ENCODE measurements around the gene NOL9.
"Not testable (repeated sequence)": the region's sequence is repeated elsewhere in the genome, so short reads cannot be mapped to it uniquely, and the experiment has no call there.

The NOL9 gene
- total RNA-seq: 81.9 to 91.9 (median 90.8) reads per million in 4 experiments

DNA sequence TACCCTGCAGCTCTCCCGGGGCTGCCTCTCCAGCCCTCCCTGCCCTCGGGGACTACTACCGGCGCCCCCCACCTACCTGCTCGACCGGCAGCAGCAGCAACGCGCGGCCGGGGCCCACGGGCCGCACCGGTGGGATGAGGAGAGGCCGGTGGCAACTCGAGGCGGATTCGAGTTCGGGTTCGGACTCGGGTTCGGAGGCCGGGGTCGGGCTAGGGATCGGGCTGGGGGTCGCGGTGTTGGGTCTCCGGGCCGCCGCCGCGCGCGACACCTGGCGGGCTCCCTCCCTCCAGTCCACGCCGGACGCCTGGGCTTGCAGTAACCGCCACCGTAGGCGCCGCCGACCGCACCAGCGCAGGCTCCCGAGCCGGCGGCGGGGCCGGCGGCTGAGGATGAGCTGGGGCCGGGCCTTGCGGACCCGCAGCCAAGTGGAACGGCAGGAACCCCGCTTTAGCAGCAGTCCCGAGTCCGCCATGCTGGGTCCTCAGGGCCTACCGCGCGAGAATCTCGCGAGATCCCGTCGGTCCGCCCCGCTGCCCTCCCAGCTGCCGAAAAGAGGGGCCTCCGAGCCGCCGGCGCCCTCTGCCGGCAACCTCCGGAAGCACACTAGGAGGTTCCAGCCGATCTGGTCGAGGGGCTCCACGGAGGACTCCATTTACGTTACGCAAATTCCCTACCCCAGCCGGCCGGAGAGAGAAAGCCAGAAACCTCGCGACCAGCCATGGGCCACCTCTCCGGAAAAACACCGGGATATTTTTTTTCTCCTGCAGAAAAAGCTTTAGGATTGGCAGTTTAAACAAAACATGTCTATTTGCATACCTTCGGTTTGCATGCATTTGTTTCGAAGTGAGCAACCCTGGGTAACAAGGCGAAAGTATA, at the start of gene NOL9:
Gene NOL9 (minus strand): TSS at position 483 of the 876 bp plus-strand sequence. CDS start 11 bp downstream, at position 472.
- DNase-seq: peak; percentile 93

- DNase-seq: peak; percentile 38
Measured at GRCh38 chr1:6603238-6603914, 49.1 kb upstream of the NOL9 start.

DNA sequence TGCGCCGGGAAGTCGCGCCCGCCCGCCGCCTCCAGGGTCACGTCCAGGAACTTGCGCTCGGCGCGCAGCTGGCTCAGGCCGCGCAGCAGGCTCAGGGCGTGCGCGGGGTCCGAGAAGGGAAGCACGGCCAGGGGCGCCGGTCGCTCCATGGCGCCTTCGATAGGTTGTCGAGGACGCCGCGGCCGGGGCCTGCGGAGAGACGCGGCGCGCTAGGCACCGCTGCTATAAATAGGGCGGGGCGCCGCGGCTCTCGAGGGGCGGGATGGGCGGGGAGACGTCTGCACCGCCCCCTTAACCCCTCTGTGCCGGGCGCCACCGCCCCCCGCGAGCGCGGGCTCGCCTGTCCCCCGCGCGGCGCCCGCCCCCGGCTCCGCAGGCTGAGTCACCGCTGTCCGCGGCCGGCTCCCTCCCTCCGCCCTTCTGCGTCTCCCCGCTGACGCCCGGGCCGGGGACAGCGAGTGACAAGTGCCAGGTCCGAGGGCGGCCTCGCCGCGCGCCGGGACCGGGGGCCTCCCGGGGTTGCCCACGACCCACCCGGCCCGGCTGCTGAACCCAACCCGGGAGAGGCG, 48.4 kb upstream of the NOL9 start, which contains the start of gene KLHL21:
Gene KLHL21 (minus strand): TSS at position 201 of the 569 bp plus-strand sequence. CDS start 52 bp downstream, at position 149.
- DNase-seq: peak; percentile 72

GRCh38 chr1:6601923-6602668, 47.8 kb upstream of the NOL9 start:
- DNase-seq: no peak

- peak; percentile 26 for DNase-seq
Measured at GRCh38 chr1:6601049-6601922, 47.0 kb upstream of the NOL9 start.

DNA sequence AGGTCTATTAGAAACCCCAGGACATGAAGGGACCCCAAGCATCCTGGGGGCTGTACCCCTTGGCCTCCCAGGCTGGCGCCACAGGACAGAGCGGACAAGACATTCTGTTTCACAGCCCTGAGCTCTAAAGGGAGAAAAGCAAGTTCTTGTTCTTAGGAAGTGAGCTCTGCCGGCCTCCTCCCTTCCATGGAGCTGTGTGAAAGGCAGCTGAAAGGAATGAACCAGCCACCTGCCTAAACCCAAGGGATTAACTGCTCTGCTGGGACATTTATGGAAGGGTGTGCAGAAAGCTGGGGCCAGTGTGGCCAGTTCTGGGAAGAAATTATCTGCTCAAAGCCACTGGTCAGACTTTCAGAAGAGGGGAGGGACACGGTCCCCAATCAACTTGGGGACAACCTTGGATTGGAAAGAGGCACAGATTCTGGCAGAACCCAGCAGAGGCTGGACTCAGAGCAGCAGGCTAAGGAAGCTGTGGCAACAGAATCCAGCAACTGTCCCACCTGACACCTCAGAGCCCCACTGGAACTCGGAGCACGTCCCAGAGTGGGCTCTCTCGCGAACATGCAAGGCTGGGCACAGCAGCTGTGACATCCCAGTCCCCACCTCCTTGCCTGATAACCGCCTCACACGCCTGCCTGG, 46.2 kb upstream of the NOL9 start:
- DNase-seq: no peak

- DNase-seq: not testable (repeated sequence)
Measured at GRCh38 chr1:6599991-6600390, 45.7 kb upstream of the NOL9 start.

DNA sequence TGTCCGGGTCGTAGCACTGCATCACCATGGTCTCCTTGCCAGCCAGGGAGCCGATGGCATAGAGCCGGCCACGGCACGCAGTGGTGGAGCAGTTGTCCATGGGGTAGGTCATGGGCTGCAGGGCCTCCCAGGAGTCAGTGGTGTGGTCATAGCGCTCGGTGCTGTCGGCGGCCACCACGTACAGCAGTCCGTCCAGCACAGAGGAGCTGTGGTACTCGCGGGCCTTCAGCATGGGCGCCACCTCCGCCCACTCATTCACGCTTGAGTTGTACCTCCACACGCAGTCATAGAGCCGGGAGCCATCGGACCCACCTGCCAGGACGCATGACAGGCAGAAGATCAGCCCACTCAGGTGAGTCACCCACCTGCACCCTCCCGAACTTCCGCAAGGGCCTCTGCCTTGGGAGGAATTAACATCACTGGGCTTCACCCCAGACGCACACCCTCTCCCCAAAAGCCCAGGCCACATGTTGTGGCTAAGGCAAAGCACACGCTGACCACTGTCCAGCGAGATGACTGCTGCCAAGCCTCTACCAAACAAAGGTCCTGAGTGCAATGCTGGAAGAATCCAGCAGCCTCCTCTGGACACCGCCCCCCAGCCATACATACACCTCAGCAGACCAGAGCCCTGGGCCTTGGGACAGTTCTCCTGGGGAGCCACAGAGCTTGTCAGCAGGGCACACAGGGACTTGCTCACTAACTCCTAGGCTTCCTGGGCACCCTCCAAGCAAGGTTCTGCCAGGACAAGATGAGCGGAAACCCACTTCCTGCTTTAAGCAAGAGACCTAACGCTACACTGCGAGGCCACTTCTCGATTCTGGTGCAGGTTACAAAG, 45.0 kb upstream of the NOL9 start:
- DNase-seq: no peak

GRCh38 chr1:6597777-6598131, 43.4 kb upstream of the NOL9 start:
- DNase-seq: no peak

DNA sequence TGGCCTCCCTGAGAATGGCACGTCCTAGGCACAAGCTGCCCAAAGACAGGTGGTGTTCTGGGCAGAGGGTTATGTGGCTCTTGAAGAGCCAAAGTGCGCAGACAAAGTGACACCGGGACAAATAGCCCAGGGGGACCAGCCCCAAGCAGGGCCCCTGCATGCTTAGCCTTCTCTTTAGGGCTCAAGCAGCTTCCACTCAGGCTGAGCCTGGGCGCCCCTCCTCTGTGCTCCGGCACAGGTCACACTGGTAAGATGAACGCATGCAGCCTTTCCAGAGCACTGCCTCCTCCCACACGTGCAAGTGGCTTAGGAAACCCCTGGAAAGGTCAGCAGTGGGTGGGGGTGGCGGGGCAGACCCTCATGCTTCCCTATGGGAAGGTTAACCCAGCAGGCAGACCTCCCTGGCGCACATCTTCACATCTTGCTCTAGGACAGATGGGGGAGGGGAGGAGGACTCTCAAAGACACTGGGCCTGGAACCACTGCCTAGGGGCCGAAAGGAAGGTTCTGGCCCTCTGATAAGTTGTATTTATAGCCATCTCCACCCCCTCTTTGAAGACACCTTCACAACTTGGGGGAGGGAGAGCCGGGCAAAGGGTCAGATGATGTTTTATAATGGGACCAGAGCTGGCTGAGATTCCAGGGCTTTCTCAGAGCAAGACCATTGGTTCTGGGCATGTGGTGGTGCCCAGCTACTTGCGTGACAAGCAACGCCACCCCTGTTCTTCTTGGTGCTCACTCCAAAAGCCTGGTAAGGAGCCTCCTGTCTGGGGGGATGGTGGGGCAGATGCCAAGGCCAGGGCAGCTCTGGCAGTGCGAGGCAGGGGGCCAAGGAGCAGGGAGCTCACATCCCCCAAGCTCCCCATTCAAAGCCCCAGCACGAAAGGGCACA, 42.8 kb upstream of the NOL9 start:
- no peak for DNase-seq

DNA sequence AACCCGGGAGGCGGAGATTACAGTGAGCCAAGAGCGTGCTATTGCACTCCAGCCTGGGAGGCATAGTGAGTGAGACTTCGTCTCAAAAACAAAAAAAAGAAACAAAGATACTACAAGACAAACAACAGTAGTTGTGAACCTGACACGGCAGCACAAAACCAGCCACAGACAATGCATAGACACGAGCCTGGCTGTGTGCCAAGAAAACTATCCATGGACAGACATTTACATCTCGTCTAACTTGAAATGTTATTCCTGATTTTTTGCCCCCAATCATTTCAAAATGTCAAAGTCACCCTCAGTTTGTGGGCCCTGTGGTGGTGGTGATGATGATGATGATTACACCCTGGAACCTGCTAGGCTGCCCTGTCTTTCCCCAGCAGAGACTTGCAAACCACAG, 42.0 kb upstream of the NOL9 start:
- no peak for DNase-seq

DNA sequence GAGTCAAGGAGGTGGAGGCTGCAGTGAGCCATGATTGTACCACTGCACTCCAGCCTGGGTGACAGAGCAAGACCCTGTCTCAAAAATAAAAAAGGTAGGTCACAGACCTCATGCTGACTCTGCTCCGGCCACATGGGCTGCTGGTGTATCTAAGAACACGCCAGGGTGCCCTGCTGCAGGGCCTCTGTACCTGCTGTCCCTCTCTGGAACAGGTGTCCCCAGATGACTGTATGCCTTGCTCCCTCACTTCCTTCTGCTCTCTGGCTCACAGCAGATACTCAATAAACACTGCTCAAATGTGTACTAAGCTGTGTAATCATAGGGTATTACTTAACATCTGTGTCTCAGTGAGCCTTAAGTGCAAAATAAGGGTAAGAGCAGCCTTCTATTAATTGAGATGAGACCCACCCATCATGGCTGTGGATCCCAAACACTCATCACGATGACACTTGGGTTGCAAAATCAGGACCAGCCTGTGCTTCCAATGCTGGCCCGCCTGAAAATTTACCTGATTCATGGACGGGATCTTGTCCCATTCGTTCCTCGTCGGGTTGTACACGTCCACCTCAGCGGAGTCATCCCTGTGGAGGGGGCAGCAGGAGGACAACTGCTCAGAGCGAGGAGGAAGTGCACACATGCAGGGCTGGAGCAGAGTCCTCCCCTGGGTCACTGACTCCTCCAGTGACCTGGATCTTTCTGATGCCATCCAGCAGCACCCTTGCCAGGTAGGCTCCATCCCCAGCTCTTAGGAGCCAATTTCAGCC, 40.8 kb upstream of the NOL9 start:
- no peak for DNase-seq

GRCh38 chr1:6593810-6594209, 39.5 kb upstream of the NOL9 start:
- DNase-seq: no peak

- DNase-seq: no peak
Measured at GRCh38 chr1:6592865-6593593, 38.7 kb upstream of the NOL9 start.

DNA sequence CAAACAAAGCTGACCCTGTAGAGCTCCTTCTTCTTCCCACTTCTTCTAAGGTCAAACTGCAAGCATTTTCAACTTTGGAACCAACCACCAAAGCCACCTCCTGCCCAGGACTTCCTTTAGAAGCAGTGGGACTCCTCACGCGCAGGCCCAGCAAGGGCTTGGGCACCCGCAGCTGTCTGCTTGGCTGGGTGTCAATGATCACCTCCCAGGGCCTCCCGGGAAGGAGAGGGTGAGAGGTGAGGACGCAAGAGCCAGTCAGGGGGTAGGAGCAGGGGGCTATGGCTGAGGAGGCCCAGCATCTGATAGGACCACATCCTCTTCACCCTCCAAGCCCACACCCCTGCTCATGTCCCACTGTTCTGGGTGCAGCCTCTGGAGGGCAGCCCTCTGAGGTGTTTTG, 38.1 kb upstream of the NOL9 start:
- DNase-seq: no peak

GRCh38 chr1:6591644-6592043, 37.3 kb upstream of the NOL9 start:
- DNase-seq: no peak

- DNase-seq: no peak
Measured at GRCh38 chr1:6591222-6591621, 36.9 kb upstream of the NOL9 start.

DNA sequence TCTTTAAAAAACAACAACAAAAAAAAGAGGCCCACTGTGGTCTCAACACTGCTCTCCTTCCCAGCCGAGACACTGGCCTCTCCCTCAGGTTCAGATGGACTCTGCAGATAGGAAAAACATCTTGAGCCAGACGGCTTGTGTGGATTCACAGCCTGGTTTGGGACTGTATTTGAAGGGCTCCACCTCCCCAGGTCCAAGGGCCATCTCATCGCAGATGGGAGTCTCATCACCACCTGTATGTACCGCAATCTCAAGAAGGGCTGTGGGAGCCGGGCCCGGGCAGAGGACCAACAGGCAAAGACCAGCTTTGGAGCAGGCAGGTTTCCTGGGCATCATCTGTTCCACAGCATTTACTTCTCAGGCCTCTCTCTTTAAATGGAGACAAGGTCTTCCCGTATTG, 35.7 kb upstream of the NOL9 start:
- DNase-seq: no peak

Data from effector CD8-positive, alpha-beta T cell (primary cell).